ENCODE measurements around the gene C22orf23.

The C22orf23 gene

DNA sequence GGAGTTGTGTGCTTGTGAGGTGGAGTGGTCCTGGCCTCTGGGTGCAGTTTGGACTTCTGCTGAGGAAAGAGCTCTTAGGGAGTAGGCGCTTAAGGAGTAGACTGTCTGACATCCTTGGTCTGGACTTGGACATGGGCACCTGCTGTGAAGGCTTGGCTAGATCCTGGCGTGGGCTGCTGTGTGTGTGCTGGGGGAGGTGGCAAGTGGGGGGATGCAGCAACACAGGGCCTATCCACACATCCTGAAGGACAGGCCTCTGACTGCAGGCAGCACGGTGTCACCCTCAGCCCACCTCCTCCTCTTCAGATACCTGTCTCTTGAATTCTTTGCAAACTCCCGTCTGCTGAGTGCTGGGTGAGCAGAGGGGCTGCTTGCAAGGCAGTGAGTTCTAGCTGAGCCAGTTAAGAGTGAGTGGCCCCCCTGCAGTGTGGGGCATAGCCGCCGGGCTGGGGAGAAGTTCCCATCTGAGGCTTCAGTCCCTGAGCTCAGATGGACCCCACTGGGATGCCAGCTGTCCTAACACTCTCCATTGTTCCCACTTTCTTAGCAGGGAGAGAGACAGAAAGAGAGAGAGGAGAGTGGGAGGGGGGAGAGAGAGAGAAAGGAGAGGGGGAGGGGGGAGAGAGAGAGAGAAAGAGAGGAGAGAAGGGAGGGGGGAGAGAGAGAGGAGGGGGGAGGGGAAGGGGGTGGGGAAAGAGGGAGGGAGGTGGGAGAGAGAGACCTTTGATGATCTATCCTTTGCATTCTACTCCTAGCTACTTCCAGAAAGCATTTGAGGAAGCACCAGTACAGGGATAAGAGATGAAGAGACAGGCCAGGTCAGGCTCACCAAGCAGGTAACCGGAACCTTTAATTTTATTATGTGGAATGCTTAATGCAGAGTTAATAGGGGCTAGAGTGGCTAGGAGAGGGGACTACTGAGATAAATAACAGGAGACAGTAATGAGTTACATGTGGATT, 18.4 kb upstream of the C22orf23 start:
- Histone ChIP-seq H3K4me3 (replicated peaks; ENCODE audit: low read depth, low read length) (no peak overlapping the region), H3K36me3 (ENCODE audit: control insufficient read depth, insufficient read depth, low read length) (peaks cover 15% of the 10 kb centered on the region), H3K27me3 (replicated peaks; ENCODE audit: control insufficient read depth, insufficient read depth, low read length) (no peaks in the 10 kb centered on the region)
- no peak for TF ChIP-seq CTCF (IDR thresholded peaks at IDR 0.05; ENCODE audit: insufficient read depth, low read length, poor library complexity, severe bottlenecking)
- DNase-seq (ENCODE audit: extremely low read depth, insufficient read length), result no peak

DNA sequence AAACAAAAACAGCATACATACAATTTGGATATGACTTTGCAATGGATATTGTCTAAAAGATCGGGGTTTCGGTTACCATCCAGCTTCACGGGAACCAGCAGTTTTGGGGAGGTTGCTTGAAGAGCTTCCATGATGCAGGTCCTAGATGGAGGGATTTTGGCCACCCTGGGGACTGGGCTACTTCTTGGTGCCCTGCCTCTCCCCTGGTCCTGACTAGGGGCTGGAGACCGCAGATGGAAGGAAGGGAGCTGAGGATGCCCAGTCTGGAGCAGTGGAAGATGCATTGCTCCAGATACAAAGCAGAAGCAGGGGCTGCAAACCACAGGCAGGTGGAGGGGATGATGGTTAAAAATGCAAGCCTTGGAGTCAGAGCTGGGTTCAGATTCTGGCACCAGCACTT, 17.5 kb upstream of the C22orf23 start:
- no peak for DNase-seq (ENCODE audit: extremely low read depth, insufficient read length)
- TF ChIP-seq CTCF (IDR thresholded peaks at IDR 0.05; ENCODE audit: insufficient read depth, low read length, poor library complexity, severe bottlenecking), result no peak
- Histone ChIP-seq H3K4me3 (replicated peaks; ENCODE audit: low read depth, low read length) (no peak overlapping the region), H3K27me3 (replicated peaks; ENCODE audit: control insufficient read depth, insufficient read depth, low read length) (no peaks in the 10 kb centered on the region), H3K36me3 (ENCODE audit: control insufficient read depth, insufficient read depth, low read length) (peaks cover 20% of the 10 kb centered on the region)

GRCh38 chr22:37968452-37969251, 15.3 kb upstream of the C22orf23 start:
- Histone ChIP-seq H3K4me3 (replicated peaks; ENCODE audit: low read depth, low read length) (no peak overlapping the region), H3K27me3 (replicated peaks; ENCODE audit: control insufficient read depth, insufficient read depth, low read length) (no peaks in the 10 kb centered on the region), H3K36me3 (ENCODE audit: control insufficient read depth, insufficient read depth, low read length) (peaks cover 20% of the 10 kb centered on the region)
- no peak for TF ChIP-seq CTCF (IDR thresholded peaks at IDR 0.05; ENCODE audit: insufficient read depth, low read length, poor library complexity, severe bottlenecking)
- no peak for DNase-seq (ENCODE audit: extremely low read depth, insufficient read length)

DNA sequence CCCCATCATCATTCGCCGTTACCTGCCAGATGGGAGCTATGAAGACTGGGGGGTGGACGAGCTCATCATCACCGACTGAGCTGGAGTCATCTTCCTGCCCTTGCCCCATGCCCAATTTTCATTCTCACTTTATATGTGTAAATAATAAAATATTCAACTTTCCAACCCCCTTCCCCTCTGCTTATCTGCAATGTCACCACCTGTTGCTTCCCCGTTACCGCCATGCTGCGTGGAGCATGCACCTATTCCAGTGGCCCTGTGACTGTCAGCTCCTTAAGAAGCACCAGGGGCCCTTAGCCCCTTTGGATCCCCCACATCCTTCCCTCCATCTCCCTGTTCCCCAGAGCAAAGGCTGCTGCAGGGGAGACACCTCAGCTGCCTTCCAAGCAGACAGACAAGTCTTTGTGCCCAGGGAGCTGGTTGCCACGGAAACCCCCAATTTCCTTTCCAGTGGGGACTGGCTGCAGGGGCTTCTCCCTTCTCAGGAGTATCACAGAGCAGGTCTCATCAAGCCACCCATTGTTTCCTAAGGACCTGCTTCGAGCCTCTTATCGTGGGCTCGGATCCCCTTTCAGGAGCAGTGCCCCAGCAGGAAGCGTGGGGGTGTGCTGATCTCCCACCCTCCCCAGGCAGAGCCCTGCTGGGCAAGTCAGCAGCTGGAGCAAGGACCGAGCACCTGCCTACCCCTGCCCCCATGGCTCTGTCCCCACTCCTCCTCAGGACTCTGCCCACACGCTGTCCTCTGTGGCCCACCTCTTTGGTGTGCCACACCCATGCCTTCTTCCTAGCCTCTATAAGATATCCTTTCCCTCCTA, 14.4 kb upstream of the C22orf23 start:
- Histone ChIP-seq H3K36me3 (ENCODE audit: control insufficient read depth, insufficient read depth, low read length) (peaks cover 20% of the 10 kb centered on the region), H3K4me3 (replicated peaks; ENCODE audit: low read depth, low read length) (no peak overlapping the region), H3K27me3 (replicated peaks; ENCODE audit: control insufficient read depth, insufficient read depth, low read length) (no peaks in the 10 kb centered on the region)
- TF ChIP-seq CTCF (IDR thresholded peaks at IDR 0.05; ENCODE audit: insufficient read depth, low read length, poor library complexity, severe bottlenecking), result no peak
- DNase-seq (ENCODE audit: extremely low read depth, insufficient read length), result no peak

DNA sequence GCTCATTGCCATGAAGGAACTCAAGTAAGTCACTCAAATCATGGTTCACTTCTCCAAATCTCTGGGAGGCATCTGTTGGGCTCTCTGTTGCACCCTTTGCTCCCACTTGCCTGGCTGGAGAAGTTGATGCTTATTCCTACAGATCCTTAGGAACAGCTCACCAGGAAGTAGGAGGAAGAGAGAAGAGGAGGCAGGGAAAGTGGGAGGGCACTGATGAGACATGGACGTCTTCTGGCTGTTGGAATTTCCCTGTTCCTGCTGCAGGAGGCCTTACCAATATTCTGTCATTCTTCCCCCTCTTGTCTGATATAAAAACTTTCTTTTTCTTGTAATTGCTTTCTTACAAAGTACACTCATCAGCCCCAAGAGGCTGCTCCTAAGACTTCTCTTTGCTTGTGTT, 13.7 kb upstream of the C22orf23 start:
- peaks cover 23% of the 10 kb centered on the region for H3K36me3 ChIP-seq (ENCODE audit: control insufficient read depth, insufficient read depth, low read length)

More for the DNA sequence above, 13.7 kb upstream of the C22orf23 start:
- TF ChIP-seq CTCF (IDR thresholded peaks at IDR 0.05; ENCODE audit: insufficient read depth, low read length, poor library complexity, severe bottlenecking), result no peak
- no peaks in the 10 kb centered on the region for H3K27me3 ChIP-seq (replicated peaks; ENCODE audit: control insufficient read depth, insufficient read depth, low read length)
- no peak overlapping the region for H3K4me3 ChIP-seq (replicated peaks; ENCODE audit: low read depth, low read length)
- DNase-seq (ENCODE audit: extremely low read depth, insufficient read length), result no peak
